Measurements from ENCODE around the gene ELMO1. TPM values are rescaled to one million over a fixed set of nuclear protein-coding genes. Genes with fewer than 3 reads are reported as not detected.

ELMO1 gene
- total RNA-seq, 1 donor: 508 TPM

GRCh38 chr7:37081436-37081835, 367.2 kb downstream of the ELMO1 start:
- DNase-seq (ENCODE audit: low read depth in 2 of 3, low spot score in 2 of 3): peak in 2 of 3 donors; percentile 27 to 55

- DNase-seq (ENCODE audit: low read depth in 2 of 3, low spot score in 2 of 3): no peak
These were observed 369.2 kb downstream of the ELMO1 start for GRCh38 chr7:37079420-37079819.

- peak in 1 of 3 donors; percentile 5 for DNase-seq (ENCODE audit: low read depth in 2 of 3, low spot score in 2 of 3)
These were observed 372.0 kb downstream of the ELMO1 start for GRCh38 chr7:37076668-37077067.

- no peak for DNase-seq (ENCODE audit: low read depth in 2 of 3, low spot score in 2 of 3)
These were observed 374.3 kb downstream of the ELMO1 start for GRCh38 chr7:37074370-37074769.

- DNase-seq (ENCODE audit: low read depth in 2 of 3, low spot score in 2 of 3): no peak
These were observed 377.5 kb downstream of the ELMO1 start for GRCh38 chr7:37071124-37071523.

GRCh38 chr7:37070471-37070870, 378.2 kb downstream of the ELMO1 start:
- no peak for DNase-seq (ENCODE audit: low read depth in 2 of 3, low spot score in 2 of 3)

- DNase-seq (ENCODE audit: low read depth in 2 of 3, low spot score in 2 of 3): no peak
These were observed 378.6 kb downstream of the ELMO1 start for GRCh38 chr7:37070031-37070430.

GRCh38 chr7:37069336-37069735, 379.3 kb downstream of the ELMO1 start:
- DNase-seq (ENCODE audit: low read depth in 2 of 3, low spot score in 2 of 3): no peak

- no peak for DNase-seq (ENCODE audit: low read depth in 2 of 3, low spot score in 2 of 3)
These were observed 379.8 kb downstream of the ELMO1 start for GRCh38 chr7:37068902-37069301.

GRCh38 chr7:37068038-37068437, 380.6 kb downstream of the ELMO1 start:
- DNase-seq (ENCODE audit: low read depth in 2 of 3, low spot score in 2 of 3): no peak

- DNase-seq (ENCODE audit: low read depth in 2 of 3, low spot score in 2 of 3): no peak
These were observed 382.8 kb downstream of the ELMO1 start for GRCh38 chr7:37065779-37066271.

- DNase-seq (ENCODE audit: low read depth in 2 of 3, low spot score in 2 of 3): no peak
These were observed 386.2 kb downstream of the ELMO1 start for GRCh38 chr7:37062560-37062859.

GRCh38 chr7:37061849-37062559, 386.7 kb downstream of the ELMO1 start:
- no peak for DNase-seq (ENCODE audit: low read depth in 2 of 3, low spot score in 2 of 3)

- no peak for DNase-seq (ENCODE audit: low read depth in 2 of 3, low spot score in 2 of 3)
These were observed 392.3 kb downstream of the ELMO1 start for GRCh38 chr7:37056234-37056912.

GRCh38 chr7:37054624-37055241, 393.9 kb downstream of the ELMO1 start:
- no peak for DNase-seq (ENCODE audit: low read depth in 2 of 3, low spot score in 2 of 3)

GRCh38 chr7:37052705-37053104, 396.0 kb downstream of the ELMO1 start:
- peak in 1 of 3 donors; percentile 44 for DNase-seq (ENCODE audit: low read depth in 2 of 3, low spot score in 2 of 3)

GRCh38 chr7:37050801-37051200, 397.9 kb downstream of the ELMO1 start:
- no peak for DNase-seq (ENCODE audit: low read depth in 2 of 3, low spot score in 2 of 3)

GRCh38 chr7:37048674-37049073, 400.0 kb downstream of the ELMO1 start:
- no peak for DNase-seq (ENCODE audit: low read depth in 2 of 3, low spot score in 2 of 3)

- DNase-seq (ENCODE audit: low read depth in 2 of 3, low spot score in 2 of 3): no peak
These were observed 401.4 kb downstream of the ELMO1 start for GRCh38 chr7:37047260-37047659.

GRCh38 chr7:37046531-37047079, 402.1 kb downstream of the ELMO1 start:
- DNase-seq (ENCODE audit: low read depth in 2 of 3, low spot score in 2 of 3): no peak

GRCh38 chr7:37045681-37046179, 402.9 kb downstream of the ELMO1 start:
- DNase-seq (ENCODE audit: low read depth in 2 of 3, low spot score in 2 of 3): no peak
